ENCODE measurements around the gene BNIP2. TPM values are rescaled to one million over a fixed set of nuclear protein-coding genes. Genes with fewer than 3 reads are reported as not detected.
"Not testable (repeated sequence)": the region's sequence is repeated elsewhere in the genome, so short reads cannot be mapped to it uniquely, and the experiment has no call there.

Gene BNIP2
- polyA plus RNA-seq, 3 donors from 2014 or later, result 89.5 to 144 (median 127) TPM

DNA sequence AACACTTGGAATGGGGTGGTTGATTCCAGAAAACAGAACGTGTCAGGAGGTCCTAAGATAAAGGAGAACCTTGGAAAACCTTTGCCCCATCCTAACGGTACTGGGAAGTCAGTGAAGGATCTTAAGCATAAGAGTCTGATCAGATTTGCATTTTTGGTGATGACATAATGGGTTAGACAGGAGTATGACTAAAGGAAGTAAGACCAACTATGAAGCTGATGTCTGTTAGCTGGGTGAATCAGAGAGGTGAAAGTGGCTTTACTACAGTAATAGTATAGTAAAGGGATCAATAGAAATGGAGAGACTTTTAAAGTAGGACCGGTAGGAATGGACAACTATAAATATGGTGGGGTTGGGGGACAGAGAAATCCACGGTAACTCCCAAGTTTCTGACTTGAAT lies 44.4 kb downstream of the BNIP2 start:
- Mint-ChIP-seq H3K36me3 (peaks cover 8 to 20% (median 17%) of the 10 kb centered on the region in 3 donors), H3K9me3 (no peaks in the 10 kb centered on the region), H3K27ac (no peak overlapping the region), H3K4me1 (peaks cover 2 to 4% of the 10 kb centered on the region in 2 donors), H3K27me3 (ENCODE audit: low read depth in 3 of 3) (no peaks in the 10 kb centered on the region), H3K4me3 (no peak overlapping the region)
- DNase-seq, result no peak

DNA sequence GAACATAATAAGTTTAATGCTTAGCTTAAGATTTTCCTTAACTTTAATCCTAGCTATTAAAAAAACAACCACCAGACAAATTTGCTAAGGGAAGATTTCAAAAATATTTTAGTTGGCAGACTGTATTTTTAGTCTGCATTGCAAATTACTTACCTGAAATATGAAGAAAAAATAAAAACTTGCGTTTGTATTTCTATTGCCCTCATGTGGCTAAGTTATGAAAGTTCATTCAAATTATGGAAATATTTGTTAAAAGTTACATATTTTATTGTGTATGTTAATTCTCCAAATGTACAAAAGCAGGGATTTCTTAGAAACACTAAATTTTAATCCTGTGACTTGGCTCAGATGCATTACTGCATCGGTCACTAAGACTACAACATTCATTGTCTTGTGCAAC lies 46.8 kb downstream of the BNIP2 start:
- H3K36me3 Mint-ChIP-seq, result peaks cover 14 to 29% (median 19%) of the 10 kb centered on the region in 3 donors
- no peak overlapping the region for H3K4me3 Mint-ChIP-seq
- no peak overlapping the region for H3K27ac Mint-ChIP-seq
- H3K4me1 Mint-ChIP-seq, result peaks cover 2 to 4% of the 10 kb centered on the region in 2 donors
- no peaks in the 10 kb centered on the region for H3K27me3 Mint-ChIP-seq (ENCODE audit: low read depth in 3 of 3)
- no peaks in the 10 kb centered on the region for H3K9me3 Mint-ChIP-seq
- DNase-seq, result no peak

DNA sequence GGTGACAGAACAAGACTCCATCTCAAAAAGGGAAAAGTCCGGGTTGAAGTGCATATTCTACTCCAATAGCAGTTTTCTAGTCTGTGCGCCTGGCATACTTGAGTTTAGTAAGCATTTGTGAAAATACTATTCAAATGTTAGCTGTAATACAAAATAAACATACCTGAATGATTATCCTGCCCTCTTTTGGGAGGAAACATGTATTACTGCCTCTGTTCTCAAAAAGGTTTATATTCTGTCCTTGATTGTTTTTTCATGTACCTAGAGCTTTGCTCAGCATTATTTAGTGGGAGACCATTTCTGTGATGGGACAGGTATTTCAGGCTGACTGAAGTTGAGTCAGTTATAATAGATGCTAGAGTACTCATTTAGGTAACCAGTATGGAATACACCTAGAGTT lies 51.6 kb downstream of the BNIP2 start:
- Mint-ChIP-seq H3K27ac (peak overlapping the region in 2 of 6 donors; percentile 3 to 45), H3K36me3 (peaks cover 5 to 19% (median 6%) of the 10 kb centered on the region in 3 donors)
- not testable (repeated sequence) for H3K27me3 Mint-ChIP-seq (ENCODE audit: low read depth in 3 of 3); H3K4me1 Mint-ChIP-seq; DNase-seq; H3K9me3 Mint-ChIP-seq; H3K4me3 Mint-ChIP-seq

DNA sequence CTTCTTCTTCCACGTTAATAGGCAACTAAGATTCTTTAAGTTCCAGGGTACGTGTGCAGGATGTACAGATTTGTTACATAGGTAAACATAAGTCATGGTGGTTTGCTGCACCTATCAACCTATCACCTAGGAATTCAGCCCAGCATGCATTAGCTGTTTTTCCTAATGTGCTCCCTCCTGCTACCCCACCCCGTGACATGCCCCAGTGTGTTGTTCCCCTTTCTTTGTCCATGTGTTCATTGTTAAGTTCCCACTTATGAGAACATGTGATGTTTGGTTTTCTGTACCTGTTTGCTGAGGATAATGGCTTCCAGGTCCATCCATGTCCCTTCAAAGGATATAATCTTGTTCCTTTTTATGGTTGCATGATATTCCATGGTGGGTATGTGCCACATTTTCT lies 52.9 kb downstream of the BNIP2 start:
- no peak for DNase-seq
- peak overlapping the region in 3 of 6 donors; percentile 26 to 77 (median 60) for H3K27ac Mint-ChIP-seq
- H3K36me3 Mint-ChIP-seq, result peaks cover 5 to 19% (median 6%) of the 10 kb centered on the region in 3 donors
- peaks cover 0 to 5% (median 0%) of the 10 kb centered on the region in 3 donors for H3K27me3 Mint-ChIP-seq (ENCODE audit: low read depth in 3 of 3)
- H3K9me3 Mint-ChIP-seq, result no peaks in the 10 kb centered on the region
- H3K4me3 Mint-ChIP-seq, result no peak overlapping the region
- H3K4me1 Mint-ChIP-seq, result no peaks in the 10 kb centered on the region

DNA sequence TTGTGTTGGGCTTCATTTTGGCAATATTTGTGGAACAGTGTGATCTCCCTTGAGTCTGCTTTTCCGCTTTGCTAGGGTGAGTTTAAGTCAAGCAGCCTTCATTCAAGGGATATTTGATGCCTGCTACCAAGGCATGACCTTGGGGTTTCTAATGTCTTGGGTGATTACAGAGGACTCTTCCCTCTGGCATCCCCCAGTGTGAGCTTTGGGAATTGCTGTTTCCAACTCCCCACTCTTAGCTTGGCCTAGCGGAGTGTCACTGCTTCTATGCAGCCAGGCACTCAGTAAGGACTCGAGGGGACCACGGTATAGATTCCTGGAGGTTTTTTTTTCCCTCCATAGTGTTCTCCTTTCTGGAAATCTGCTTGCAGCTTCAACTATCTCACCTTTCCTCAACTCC lies 56.4 kb downstream of the BNIP2 start:
- no peak for DNase-seq
- Mint-ChIP-seq H3K9me3 (no peaks in the 10 kb centered on the region), H3K4me3 (no peak overlapping the region), H3K27me3 (ENCODE audit: low read depth in 3 of 3) (peaks cover 0 to 5% (median 0%) of the 10 kb centered on the region in 3 donors), H3K36me3 (peaks cover 0 to 10% (median 0%) of the 10 kb centered on the region in 3 donors), H3K4me1 (no peaks in the 10 kb centered on the region), H3K27ac (no peak overlapping the region)

DNA sequence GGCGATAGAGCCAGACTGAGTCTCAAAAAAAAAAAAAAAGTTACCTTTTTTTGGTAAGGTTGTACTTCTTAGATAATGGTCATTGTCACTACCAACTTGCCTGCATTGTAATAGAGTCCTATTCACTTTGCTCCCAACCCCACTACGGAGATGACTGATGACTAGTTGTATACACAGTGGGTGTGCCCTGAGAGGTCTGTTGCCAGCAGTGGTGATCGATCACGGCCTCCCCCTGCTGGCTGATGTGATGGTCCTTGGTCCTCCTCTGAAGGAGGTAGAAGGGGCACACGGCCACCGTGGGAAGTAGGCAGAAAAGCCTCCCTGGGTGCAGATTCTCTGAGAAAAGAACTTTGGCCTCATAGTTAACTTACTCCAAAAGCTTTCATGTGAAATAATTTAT lies 66.8 kb downstream of the BNIP2 start:
- no peak overlapping the region for H3K4me3 Mint-ChIP-seq
- peaks cover 0 to 4% (median 2%) of the 10 kb centered on the region in 3 donors for H3K27me3 Mint-ChIP-seq (ENCODE audit: low read depth in 3 of 3)
- no peaks in the 10 kb centered on the region for H3K4me1 Mint-ChIP-seq
- no peak for DNase-seq
- no peaks in the 10 kb centered on the region for H3K9me3 Mint-ChIP-seq
- H3K36me3 Mint-ChIP-seq, result no peaks in the 10 kb centered on the region
- no peak overlapping the region for H3K27ac Mint-ChIP-seq

DNA sequence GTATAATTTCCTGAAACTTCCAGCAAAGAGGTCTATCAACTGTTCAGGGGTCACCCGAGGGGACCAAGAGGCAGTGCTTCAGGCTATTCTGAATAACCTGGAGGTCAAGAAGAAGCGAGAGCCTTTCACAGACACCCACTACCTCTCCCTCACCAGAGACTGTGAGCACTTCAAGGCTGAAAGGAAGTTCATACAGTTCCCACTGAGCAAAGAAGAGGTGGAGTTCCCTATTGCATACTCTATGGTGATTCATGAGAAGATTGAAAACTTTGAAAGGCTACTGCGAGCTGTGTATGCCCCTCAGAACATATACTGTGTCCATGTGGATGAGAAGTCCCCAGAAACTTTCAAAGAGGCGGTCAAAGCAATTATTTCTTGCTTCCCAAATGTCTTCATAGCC lies 70.7 kb downstream of the BNIP2 start:
- Mint-ChIP-seq H3K27me3 (ENCODE audit: low read depth in 3 of 3) (peaks cover under 1 to 14% (median 3%) of the 10 kb centered on the region in 3 donors), H3K27ac (no peak overlapping the region), H3K4me3 (no peak overlapping the region), H3K4me1 (peaks cover 5 to 6% of the 10 kb centered on the region in 2 donors), H3K36me3 (no peaks in the 10 kb centered on the region), H3K9me3 (peaks cover 0 to 4% (median 0%) of the 10 kb centered on the region in 6 donors)
- DNase-seq, result no peak

DNA sequence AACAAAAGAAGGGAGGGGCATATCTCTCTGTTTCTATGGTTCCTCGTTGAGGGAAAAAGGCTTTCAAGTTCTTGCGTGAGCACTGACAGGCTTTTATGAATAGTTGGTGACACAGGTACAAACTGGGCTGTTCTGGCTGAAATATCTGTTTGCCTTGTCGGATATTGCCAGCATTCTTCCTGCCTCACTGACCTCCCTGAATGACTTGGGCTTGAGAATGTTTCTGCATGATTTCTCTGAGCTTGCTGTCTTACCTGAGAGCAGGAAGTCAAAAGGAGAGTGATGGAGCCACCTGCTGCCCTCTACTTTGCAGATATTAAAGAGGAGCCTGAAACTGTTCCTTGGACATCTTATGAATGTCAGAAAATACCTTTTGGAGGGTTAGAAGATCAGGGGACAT lies 72.7 kb downstream of the BNIP2 start:
- no peak overlapping the region for H3K4me3 Mint-ChIP-seq
- peaks cover 0 to 6% (median 0%) of the 10 kb centered on the region in 6 donors for H3K9me3 Mint-ChIP-seq
- peaks cover 5 to 6% of the 10 kb centered on the region in 2 donors for H3K4me1 Mint-ChIP-seq
- peaks cover 0 to 18% (median 4%) of the 10 kb centered on the region in 3 donors for H3K27me3 Mint-ChIP-seq (ENCODE audit: low read depth in 3 of 3)
- no peak overlapping the region for H3K27ac Mint-ChIP-seq
- no peak for DNase-seq
- no peaks in the 10 kb centered on the region for H3K36me3 Mint-ChIP-seq

DNA sequence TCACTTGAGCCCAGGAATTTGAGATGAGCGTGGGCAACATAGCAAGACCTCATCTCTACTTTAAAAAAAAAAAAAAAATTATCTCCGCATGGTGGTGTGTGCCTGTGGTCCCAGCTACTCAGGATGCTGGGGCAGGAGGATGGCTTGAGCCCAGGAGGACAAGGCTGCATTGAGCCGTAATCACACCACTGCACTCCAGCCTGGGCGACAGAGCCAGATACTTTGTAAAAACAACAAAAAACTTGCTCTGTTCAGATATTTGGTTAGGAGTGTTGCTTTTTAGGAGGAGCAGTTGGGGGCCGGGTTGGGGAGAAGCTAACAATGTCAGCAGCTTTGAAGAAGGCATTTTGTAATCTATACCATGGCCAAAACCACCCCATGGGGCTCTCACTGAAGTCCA lies 73.5 kb downstream of the BNIP2 start:
- no peak for DNase-seq
- Mint-ChIP-seq H3K27ac (no peak overlapping the region), H3K4me1 (peaks cover 5 to 6% of the 10 kb centered on the region in 2 donors), H3K4me3 (no peak overlapping the region), H3K27me3 (ENCODE audit: low read depth in 3 of 3) (peaks cover 0 to 21% (median 4%) of the 10 kb centered on the region in 3 donors), H3K9me3 (peaks cover 0 to 6% (median 0%) of the 10 kb centered on the region in 6 donors), H3K36me3 (no peaks in the 10 kb centered on the region)

DNA sequence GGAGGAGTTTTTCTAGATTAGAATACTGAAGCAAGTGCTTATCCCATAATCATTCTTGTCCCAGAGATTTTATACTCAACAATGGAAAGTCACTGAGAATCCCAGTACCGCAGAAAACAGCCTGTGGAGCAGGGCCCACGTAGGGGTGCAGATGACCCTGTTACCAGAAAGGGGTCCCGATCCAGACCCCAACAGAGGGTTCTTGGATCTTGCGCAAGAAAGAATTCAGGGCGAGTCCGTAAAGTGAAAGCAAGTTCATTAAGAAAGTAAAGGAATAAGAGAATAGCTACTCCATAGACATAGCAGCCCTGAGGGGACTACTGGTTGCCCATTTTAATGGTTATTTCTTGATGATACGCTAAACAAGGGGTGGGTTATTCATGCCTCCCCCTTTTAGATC lies 75.0 kb downstream of the BNIP2 start:
- no peak overlapping the region for H3K4me3 Mint-ChIP-seq
- peaks cover 0 to 21% (median 4%) of the 10 kb centered on the region in 3 donors for H3K27me3 Mint-ChIP-seq (ENCODE audit: low read depth in 3 of 3)
- no peak overlapping the region for H3K27ac Mint-ChIP-seq
- H3K9me3 Mint-ChIP-seq, result peaks cover 0 to 6% (median 0%) of the 10 kb centered on the region in 6 donors
- peaks cover 5 to 6% of the 10 kb centered on the region in 2 donors for H3K4me1 Mint-ChIP-seq
- no peak for DNase-seq
- no peaks in the 10 kb centered on the region for H3K36me3 Mint-ChIP-seq

DNA sequence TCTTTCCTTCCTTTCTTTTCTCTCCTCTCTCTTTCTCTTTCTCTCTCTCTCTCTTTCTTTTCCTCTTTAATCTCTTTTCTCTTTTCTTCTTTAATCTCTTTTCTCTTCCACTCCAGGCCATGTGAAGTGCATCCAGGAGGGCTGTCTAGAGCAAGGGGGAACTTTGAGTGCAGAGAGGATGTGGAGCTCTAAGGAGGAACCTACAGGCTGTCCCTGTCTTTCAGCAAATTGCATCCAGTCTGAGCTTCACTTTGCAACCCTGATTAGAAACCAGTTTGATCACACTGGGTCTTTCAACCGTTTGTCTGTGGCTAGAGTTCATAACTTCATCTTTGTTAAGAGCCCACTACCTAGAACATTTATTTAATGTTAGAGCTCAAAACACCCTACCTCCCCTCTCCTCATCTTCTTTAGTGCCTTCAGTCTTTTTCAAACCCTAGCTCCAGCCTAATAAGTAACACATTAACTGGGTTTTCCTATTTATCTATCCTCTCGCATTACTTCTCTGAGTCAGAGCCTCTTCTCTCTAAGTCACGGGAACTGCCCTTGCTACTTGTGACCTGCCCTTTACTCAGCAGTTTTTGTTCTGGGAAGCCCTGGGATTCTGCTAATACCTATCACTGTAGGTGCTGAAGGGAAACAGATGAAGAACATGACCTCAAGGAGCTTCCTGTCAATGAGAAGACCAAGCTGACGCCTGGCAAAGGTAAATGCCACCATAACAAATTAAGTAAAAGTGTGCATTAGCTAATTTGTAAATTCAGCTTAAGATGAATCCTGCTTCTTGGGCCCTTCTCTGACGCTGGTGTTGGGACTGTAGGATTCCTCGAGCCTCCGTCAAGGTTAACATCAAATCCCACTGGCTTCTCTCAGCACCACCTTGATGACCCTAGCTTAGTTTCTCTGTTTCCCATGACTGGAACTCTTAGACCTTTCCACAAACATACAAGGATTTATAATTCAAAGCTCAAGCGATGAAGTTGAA lies 77.6 kb downstream of the BNIP2 start, which contains the start of gene GCNT3:
Gene GCNT3 (plus strand): TSS at position 508 of the 985 bp plus-strand sequence. CDS start 6,456 bp downstream, outside the sequence.
- Mint-ChIP-seq H3K36me3 (no peaks in the 10 kb centered on the region), H3K4me3 (no peak within 1 kb of the TSS), H3K9me3 (peaks cover 0 to 6% (median 0%) of the 10 kb centered on the region in 6 donors), H3K27me3 (ENCODE audit: low read depth in 3 of 3) (peaks cover 0 to 19% (median 6%) of the 10 kb centered on the region in 3 donors), H3K27ac (no peak within 1 kb of the TSS), H3K4me1 (peaks cover 5 to 6% of the 10 kb centered on the region in 2 donors)
- DNase-seq, result no peak

DNA sequence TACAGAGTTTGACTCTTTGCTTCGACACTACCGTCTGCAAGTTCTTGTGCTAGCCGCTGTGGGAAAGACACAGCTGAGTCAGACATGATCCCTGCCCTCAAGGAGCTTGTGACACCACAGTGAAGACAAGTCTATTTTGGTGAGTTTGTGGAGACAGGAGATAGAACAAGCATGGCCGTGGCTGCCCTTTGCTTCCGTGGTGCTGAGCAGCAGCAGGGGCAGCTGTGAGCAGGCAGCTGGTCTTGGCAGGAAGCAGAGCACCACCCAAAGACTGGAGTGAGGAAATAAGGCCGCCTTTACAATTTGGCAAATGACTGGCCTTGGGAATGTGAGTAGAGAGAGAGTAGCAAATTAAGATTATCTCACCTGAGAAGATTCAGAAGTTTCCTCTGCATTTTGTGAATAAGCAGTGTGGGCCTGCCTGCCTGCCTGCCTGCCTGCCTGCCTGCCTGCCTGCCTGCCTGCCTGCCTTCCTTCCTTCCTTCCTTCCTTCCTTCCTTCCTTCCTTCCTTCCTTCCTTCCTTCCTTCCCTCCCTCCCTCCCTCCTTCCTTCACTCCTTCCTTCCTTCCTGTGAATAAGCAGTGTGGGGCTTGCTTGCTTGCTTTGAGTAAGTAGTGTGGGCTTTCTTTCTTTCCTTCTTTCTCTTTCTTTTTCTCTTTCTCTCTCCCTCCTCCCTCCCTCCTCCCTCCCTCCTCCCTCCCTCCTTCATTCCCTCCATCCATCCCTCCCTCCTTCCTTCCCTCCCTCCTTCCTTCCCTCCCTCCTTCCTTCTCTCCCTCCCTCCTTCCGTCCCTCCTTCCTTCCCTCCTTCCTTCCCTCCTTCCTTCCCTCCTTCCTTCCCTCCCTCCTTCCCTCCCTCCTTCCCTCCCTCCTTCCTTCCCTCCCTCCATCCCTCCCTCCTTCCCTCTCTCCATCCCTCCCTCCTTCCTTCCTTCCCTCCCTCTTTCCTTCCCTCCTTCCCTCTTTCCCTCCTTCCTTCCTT lies 79.1 kb downstream of the BNIP2 start:
- no peak for DNase-seq
- H3K27me3 Mint-ChIP-seq (ENCODE audit: low read depth in 3 of 3), result peaks cover 0 to 23% (median 8%) of the 10 kb centered on the region in 3 donors
- H3K4me1 Mint-ChIP-seq, result peaks cover 2 to 3% of the 10 kb centered on the region in 2 donors
- H3K4me3 Mint-ChIP-seq, result no peak overlapping the region
- peaks cover 0 to 2% (median 0%) of the 10 kb centered on the region in 6 donors for H3K9me3 Mint-ChIP-seq
- no peaks in the 10 kb centered on the region for H3K36me3 Mint-ChIP-seq
- no peak overlapping the region for H3K27ac Mint-ChIP-seq
